B cell (primary cell): ENCODE results near the gene ARHGDIG. TPM values are rescaled to one million over a fixed set of nuclear protein-coding genes. Genes with fewer than 3 reads are reported as not detected.

ENCODE experiments used
- ATAC-seq: fragments of 200-7000 bp; cut with Tn5 transposase; one replicate; pipeline ENCODE4 v1.10.0; 2021; ENCODE audit warnings: low read depth, mild to moderate bottlenecking, moderate number of reproducible peaks, moderate library complexity
- CTCF ChIA-PET: fragments of 350-600 bp; sonication (Branson Sonifier 250); formaldehyde crosslinking; loops from one replicate; lab custom pipeline; 2021; ENCODE audit warnings: antibody characterized with exemption, inconsistent platforms; lab: Charles Lee
- POLR2A ChIA-PET: fragments of 350-600 bp; sonication (Branson Sonifier 250); formaldehyde crosslinking; loops from one replicate; lab custom pipeline; 2021; ENCODE audit warnings: antibody characterized with exemption; lab: Charles Lee
- DNase-seq: peaks from one replicate; pipeline ENCODE4 v3.0.0; 2013
- H2AFZ ChIP-seq: 2 replicates; pipeline ENCODE4 v1.6.1; 2012; ENCODE audit warnings: mild to moderate bottlenecking, low read depth, low read length; ENCODE audit not compliant: insufficient read depth, poor library complexity, severe bottlenecking
- H3K27ac ChIP-seq, 2 donors: 1 replicate in 1 of 2; 2 replicates in 1 of 2; pipeline ENCODE4 v1.5.1; 2012 to 2013; ENCODE audit warnings: low read length in 2 of 2, mild to moderate bottlenecking in 2 of 2, moderate library complexity in 1 of 2
- H3K27me3 ChIP-seq, 4 experiments: fragments of 200-600 bp in 1 of 4; sonication (generic) in 1 of 4; replicated peaks in 1 of 4; 1 replicate in 2 of 4; 2 replicates in 2 of 4; pipeline versions ENCODE4 v1.6.1 to v1.7.0; 2013 to 2016; ENCODE audit warnings: low read length in 3 of 4, mild to moderate bottlenecking in 2 of 4, mixed read lengths in 1 of 4, moderate library complexity in 1 of 4; ENCODE audit not compliant: insufficient read depth in 4 of 4, control insufficient read depth in 3 of 4; ENCODE audit errors: control extremely low read depth in 1 of 4
- H3K36me3 ChIP-seq, 2 experiments: replicated peaks in 1 of 2; 1 replicate in 1 of 2; 2 replicates in 1 of 2; pipeline versions ENCODE4 v1.6.1 to v1.7.1; 2013; ENCODE audit warnings: low read length in 1 of 2; ENCODE audit not compliant: insufficient read depth in 2 of 2, control insufficient read depth in 1 of 2; ENCODE audit errors: control extremely low read depth in 1 of 2, extremely low read depth in 1 of 2
- H3K4me1 ChIP-seq, 2 donors: fragments of 200-600 bp in 1 of 2; sonication (generic) in 1 of 2; 1 replicate in 1 of 2; 2 replicates in 1 of 2; pipeline versions ENCODE4 v1.5.1 to v1.6.1; 2013 to 2017; ENCODE audit warnings: low read length in 2 of 2; ENCODE audit not compliant: control insufficient read depth in 2 of 2, insufficient read depth in 2 of 2
- H3K4me2 ChIP-seq: replicated peaks from 2 replicates; pipeline ENCODE3; 2012; ENCODE audit warnings: mild to moderate bottlenecking, low read depth, low read length; ENCODE audit not compliant: poor library complexity, severe bottlenecking
- H3K4me3 ChIP-seq, 5 experiments: fragments of 200-600 bp in 1 of 5; sonication (generic) in 1 of 5; 1 replicate in 3 of 5; 2 replicates in 2 of 5; pipeline versions ENCODE4 v1.5.1 to v1.7.0; 2011 to 2016; ENCODE audit warnings: low read length in 4 of 5, mild to moderate bottlenecking in 4 of 5, low read depth in 2 of 5, control low read depth in 1 of 5, moderate library complexity in 1 of 5; ENCODE audit not compliant: insufficient read depth in 1 of 5; ENCODE audit errors: control extremely low read depth in 1 of 5, extremely low read depth in 1 of 5
- H3K79me2 ChIP-seq: fragments of 200-600 bp; sonication (generic); one replicate; pipeline ENCODE4 v1.6.0; 2016; ENCODE audit warnings: low read length; ENCODE audit not compliant: control insufficient read depth, insufficient read depth
- H3K9ac ChIP-seq: fragments of 200-600 bp; sonication (generic); 2 replicates; pipeline ENCODE4 v1.6.1; 2017; ENCODE audit warnings: mild to moderate bottlenecking, low read length, moderate library complexity
- H3K9me3 ChIP-seq, 3 donors: one replicate each; pipeline versions ENCODE4 v1.6.1 to v1.7.1; 2013; ENCODE audit warnings: low read length in 2 of 3; ENCODE audit not compliant: control insufficient read depth in 2 of 3, insufficient read depth in 1 of 3; ENCODE audit errors: control extremely low read depth in 1 of 3
- H4K20me1 ChIP-seq: 2 replicates; pipeline ENCODE4 v1.6.0; 2012; ENCODE audit warnings: mild to moderate bottlenecking, low read length; ENCODE audit not compliant: insufficient read depth, control insufficient read depth, poor library complexity, severe bottlenecking
- H3K27ac Mint-ChIP-seq: one replicate; pipeline ENCODE4 v1.8.0; 2021; ENCODE audit warnings: mixed read lengths
- H3K27me3 Mint-ChIP-seq: one replicate; pipeline ENCODE4 v1.8.0; 2021; ENCODE audit warnings: mixed read lengths
- H3K4me1 Mint-ChIP-seq: one replicate; pipeline ENCODE4 v1.8.0; 2021; ENCODE audit warnings: mixed read lengths
- H3K4me3 Mint-ChIP-seq: one replicate; pipeline ENCODE4 v1.8.0; 2021; ENCODE audit warnings: mixed read lengths
- H3K9me3 Mint-ChIP-seq: one replicate; pipeline ENCODE4 v1.8.0; 2022; ENCODE audit warnings: mixed read lengths; ENCODE audit not compliant: insufficient read depth
- EZH2 ChIP-seq: IDR thresholded peaks from 2 replicates; pipeline ENCODE4 v1.6.1; 2012; ENCODE audit warnings: borderline replicate concordance, low read depth, mild to moderate bottlenecking, moderate library complexity, low read length; ENCODE audit not compliant: insufficient read depth, poor library complexity, severe bottlenecking
- WGBS: methylation state at CpG from one replicate; pipeline ENCODE4 v1.1.5; 2013; ENCODE audit warnings: missing lambda C conversion rate; ENCODE audit not compliant: insufficient coverage; 5-methylcytosine and 5-hydroxymethylcytosine counted together
- intact Hi-C: fragments of 100-400 bp; cut with micrococcal nuclease; formaldehyde crosslinking; loops from one replicate; pipeline ENCODE4 v1.10.0; 2022
- polyA plus RNA-seq: library from polyadenylated mRNA; depleted of rRNA; stranded (reverse); fragments of >200 nt; gene quantifications from 2 replicates; pipeline ENCODE4 v1.2.3, GENCODE V29; 2012
- total RNA-seq, 2 donors: library from RNA; stranded (reverse); fragments of 120-200 nt in 1 of 2; gene quantifications; 1 replicate in 1 of 2; 2 replicates in 1 of 2; pipeline versions ENCODE4 v1.2.3 to v1.2.4, GENCODE V29; 2013 to 2022
- TF ChIP-seq, protein P1 (sequence below): fragments of 200-600 bp; IDR thresholded peaks from one replicate; pipeline ENCODE4 v1.8.0; 2022; ENCODE audit warnings: antibody characterized with exemption, mild to moderate bottlenecking

ARHGDIG gene
- total and polyA plus RNA-seq, 2 donors (not counting 1 experiment from before 2014, with no cell fraction given), result 0.64 TPM; not detected in 1

- WGBS, result 95% methylated on average over 23 of the region's 23 CpGs
- no peak overlapping the region for H3K4me2 ChIP-seq
- no peaks in the 10 kb centered on the region for H3K4me1 Mint-ChIP-seq
- H3K4me3 Mint-ChIP-seq, result no peak overlapping the region
- H3K27me3 Mint-ChIP-seq, result no peaks in the 10 kb centered on the region
- no peaks in the 10 kb centered on the region for H3K79me2 ChIP-seq
- no peaks in the 10 kb centered on the region for H3K4me1 ChIP-seq
- no peaks in the 10 kb centered on the region for H3K9me3 Mint-ChIP-seq
- ChIA-PET CTCF (no interaction called here), POLR2A (no interaction called here)
- no peak overlapping the region for H3K4me3 ChIP-seq
- H3K27me3 ChIP-seq, result no peaks in the 10 kb centered on the region
- no peak overlapping the region for H3K9ac ChIP-seq
- no peaks in the 10 kb centered on the region for H3K9me3 ChIP-seq
- no peak for ATAC-seq
- H4K20me1 ChIP-seq, result no peaks in the 10 kb centered on the region
- DNase-seq, result no peak
- H3K27ac Mint-ChIP-seq, result no peak overlapping the region
- TF ChIP-seq, protein P1, sequence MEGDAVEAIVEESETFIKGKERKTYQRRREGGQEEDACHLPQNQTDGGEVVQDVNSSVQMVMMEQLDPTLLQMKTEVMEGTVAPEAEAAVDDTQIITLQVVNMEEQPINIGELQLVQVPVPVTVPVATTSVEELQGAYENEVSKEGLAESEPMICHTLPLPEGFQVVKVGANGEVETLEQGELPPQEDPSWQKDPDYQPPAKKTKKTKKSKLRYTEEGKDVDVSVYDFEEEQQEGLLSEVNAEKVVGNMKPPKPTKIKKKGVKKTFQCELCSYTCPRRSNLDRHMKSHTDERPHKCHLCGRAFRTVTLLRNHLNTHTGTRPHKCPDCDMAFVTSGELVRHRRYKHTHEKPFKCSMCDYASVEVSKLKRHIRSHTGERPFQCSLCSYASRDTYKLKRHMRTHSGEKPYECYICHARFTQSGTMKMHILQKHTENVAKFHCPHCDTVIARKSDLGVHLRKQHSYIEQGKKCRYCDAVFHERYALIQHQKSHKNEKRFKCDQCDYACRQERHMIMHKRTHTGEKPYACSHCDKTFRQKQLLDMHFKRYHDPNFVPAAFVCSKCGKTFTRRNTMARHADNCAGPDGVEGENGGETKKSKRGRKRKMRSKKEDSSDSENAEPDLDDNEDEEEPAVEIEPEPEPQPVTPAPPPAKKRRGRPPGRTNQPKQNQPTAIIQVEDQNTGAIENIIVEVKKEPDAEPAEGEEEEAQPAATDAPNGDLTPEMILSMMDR, result no peak
- TF ChIP-seq EZH2, result no peak
- H2AFZ ChIP-seq, result no peak overlapping the region
- intact Hi-C loops, result no loop called here
- peaks cover 0 to 30% of the 10 kb centered on the region in 2 experiments for H3K36me3 ChIP-seq
- no peak overlapping the region for H3K27ac ChIP-seq
Measured at GRCh38 chr16:264440-264951, 15.9 kb upstream of the ARHGDIG start.

GRCh38 chr16:265002-265529 is 15.3 kb upstream of the ARHGDIG start:
- H3K27me3 ChIP-seq, result no peaks in the 10 kb centered on the region
- TF ChIP-seq, protein P1, result no peak
- TF ChIP-seq EZH2, result no peak
- no peak overlapping the region for H3K4me2 ChIP-seq
- H3K9me3 ChIP-seq, result no peaks in the 10 kb centered on the region
- H3K36me3 ChIP-seq, result peaks cover 0 to 26% of the 10 kb centered on the region in 2 experiments
- ChIA-PET POLR2A (no interaction called here), CTCF (no interaction called here)
- no peak overlapping the region for H3K27ac ChIP-seq
- H3K4me3 ChIP-seq, result no peak overlapping the region
- intact Hi-C loops, result no loop called here
- 93% methylated on average over 14 of the region's 14 CpGs for WGBS
- H3K4me1 ChIP-seq, result no peaks in the 10 kb centered on the region
- no peaks in the 10 kb centered on the region for H4K20me1 ChIP-seq
- no peaks in the 10 kb centered on the region for H3K9me3 Mint-ChIP-seq
- H3K27ac Mint-ChIP-seq, result no peak overlapping the region
- H3K27me3 Mint-ChIP-seq, result no peaks in the 10 kb centered on the region
- H3K4me3 Mint-ChIP-seq, result no peak overlapping the region
- H3K79me2 ChIP-seq, result no peaks in the 10 kb centered on the region
- DNase-seq (no peak), ATAC-seq (no peak)
- no peaks in the 10 kb centered on the region for H3K4me1 Mint-ChIP-seq
- H3K9ac ChIP-seq, result no peak overlapping the region
- no peak overlapping the region for H2AFZ ChIP-seq
